ENCODE data around the gene CUX1. TPM values are rescaled to one million over a fixed set of nuclear protein-coding genes. Genes with fewer than 3 reads are reported as not detected.
"Not testable (repeated sequence)": the region's sequence is repeated elsewhere in the genome, so short reads cannot be mapped to it uniquely, and the experiment has no call there.

CUX1 gene
- polyA plus RNA-seq, 3 donors, result 80.1 to 95.7 (median 93.4) TPM

DNA sequence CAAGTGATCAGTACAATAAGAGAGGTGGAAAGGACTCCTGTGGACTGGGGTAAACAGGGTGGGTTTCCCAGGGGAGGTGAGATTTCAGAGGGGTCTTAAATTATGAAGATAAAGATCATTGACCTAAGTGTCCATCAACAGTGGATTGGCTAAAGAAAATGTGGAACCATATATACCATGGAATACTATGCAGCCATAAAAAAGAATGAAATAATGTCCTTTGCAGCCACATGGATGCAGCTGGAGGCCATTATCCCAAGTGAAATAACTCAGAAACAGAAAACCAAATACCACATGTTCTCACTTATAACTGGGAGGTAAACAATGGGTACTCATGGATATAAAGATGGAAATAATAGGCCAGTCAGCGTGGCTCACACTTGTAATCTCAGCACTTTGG lies 28.9 kb upstream of the CUX1 start:
- no peak for DNase-seq

DNA sequence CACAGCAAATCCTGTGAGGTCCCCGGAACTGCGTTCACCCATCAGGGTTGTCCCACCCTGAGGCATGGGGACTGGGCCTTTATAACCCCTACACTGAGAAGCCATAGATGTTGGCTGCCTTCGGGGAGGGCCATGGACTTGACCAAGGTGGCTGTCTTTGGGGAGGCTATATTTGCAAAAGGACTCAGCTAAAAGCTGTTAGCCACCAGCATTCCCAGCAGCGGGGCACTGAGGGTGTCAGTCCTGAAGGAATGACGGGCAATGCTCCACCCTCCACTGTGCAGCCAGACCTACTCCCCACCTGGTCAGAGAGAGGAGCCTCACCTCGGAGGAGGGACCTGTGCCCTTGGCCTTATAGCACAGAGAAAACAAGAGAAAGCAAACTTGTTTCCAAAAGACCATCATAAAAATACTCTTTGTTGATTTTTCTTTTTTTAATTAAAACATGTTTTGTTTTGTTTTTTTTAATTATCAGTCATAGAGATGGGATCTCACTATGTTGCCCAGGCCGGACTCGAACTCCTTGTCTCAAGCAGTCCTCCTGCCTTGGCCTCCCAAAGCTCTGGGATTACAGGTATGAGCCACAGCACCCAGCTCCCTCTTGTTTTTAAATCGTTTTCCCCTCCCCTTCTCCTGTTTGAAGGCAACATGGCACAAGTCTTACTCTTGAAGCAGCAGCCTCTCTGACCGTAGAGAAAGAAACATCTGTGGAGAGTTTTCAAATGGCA lies 26.7 kb upstream of the CUX1 start:
- DNase-seq, result no peak

DNA sequence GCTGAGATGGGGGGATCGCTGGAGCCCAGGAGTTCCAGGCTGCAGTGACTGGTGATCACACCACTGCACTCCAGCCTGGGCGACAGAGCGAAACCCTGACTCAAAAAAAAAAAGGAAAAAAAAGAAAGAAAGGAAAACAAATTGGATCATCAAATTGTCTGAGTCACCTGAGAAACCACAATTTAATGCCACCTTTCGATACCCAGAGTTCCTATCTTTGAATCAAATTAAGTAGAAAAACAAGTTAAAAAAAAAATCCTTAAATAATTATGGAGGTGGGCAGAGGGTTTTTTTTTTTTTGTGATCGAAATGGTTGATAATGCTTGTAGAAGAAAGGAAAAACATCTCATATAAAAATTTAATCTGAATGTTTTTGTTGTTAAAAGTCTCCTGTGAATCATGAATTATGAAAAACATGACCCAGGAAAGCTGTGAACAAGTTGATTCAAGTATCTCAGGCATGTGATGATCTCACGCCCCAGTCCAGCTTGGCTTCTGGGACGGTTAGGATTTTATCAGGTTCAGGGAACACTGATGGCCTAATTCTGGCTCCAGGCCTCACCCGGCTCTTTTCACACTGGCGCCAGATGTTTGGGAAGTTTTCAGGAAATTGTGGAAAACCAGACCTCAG lies 25.3 kb upstream of the CUX1 start:
- no peak for DNase-seq

DNA sequence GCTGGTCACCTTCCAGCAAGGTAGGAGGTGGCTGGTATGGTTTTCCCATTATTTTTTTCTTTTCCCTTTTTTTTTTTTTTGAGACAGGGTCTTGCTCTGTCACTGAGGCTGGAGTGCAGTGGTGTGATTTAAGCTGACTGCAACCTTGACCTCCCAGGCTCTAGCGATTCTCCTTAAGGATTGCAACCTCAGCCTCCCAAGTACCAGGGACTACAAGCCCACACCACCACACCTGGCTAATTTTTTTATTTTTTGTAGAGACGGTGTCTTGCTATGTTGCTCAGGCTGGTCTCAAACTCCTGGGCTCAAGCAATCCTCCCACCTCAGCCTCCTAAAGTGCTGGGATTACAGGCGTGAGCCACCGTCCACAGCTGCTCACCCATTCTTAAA lies 24.7 kb upstream of the CUX1 start:
- not testable (repeated sequence) for DNase-seq

DNA sequence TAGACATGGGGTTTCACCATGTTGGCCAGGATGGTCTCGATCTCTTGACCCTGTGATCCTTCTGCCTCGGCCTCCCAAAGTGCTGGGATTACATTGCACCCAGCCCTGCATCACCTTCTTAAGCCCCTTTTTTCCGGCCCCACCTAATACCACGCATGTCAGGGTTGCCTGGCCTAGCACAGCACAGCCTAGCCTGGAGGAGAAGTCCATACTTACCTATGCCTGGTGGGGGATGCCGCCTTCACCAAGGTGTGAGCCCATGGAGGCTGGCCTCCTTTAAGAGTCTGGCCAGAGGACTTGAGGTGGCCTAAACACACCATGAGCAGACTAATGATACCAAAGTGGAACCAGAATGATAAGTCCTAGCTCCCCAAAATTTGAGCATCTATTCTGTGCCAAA lies 22.0 kb upstream of the CUX1 start:
- DNase-seq, result no peak

DNA sequence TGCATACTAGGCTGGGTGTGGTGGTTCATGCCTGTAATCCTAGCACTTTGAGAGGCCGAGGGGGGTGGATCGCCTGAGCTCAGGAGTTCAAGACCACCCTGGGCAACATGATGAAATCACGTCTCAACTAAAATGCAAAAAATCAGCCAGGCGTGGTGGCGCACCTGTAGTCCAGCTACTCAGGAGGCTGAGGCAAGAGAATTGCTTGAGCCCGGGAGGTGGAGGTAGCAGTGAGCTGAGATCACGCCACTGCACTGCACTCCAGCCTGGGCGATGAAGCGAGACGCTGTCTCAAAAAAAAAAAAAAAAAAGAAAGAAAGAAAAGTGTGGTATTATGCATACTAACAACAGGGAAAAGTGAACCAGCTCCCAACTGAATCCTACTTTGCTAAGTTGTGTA lies 19.3 kb upstream of the CUX1 start:
- DNase-seq, result not testable (repeated sequence)

DNA sequence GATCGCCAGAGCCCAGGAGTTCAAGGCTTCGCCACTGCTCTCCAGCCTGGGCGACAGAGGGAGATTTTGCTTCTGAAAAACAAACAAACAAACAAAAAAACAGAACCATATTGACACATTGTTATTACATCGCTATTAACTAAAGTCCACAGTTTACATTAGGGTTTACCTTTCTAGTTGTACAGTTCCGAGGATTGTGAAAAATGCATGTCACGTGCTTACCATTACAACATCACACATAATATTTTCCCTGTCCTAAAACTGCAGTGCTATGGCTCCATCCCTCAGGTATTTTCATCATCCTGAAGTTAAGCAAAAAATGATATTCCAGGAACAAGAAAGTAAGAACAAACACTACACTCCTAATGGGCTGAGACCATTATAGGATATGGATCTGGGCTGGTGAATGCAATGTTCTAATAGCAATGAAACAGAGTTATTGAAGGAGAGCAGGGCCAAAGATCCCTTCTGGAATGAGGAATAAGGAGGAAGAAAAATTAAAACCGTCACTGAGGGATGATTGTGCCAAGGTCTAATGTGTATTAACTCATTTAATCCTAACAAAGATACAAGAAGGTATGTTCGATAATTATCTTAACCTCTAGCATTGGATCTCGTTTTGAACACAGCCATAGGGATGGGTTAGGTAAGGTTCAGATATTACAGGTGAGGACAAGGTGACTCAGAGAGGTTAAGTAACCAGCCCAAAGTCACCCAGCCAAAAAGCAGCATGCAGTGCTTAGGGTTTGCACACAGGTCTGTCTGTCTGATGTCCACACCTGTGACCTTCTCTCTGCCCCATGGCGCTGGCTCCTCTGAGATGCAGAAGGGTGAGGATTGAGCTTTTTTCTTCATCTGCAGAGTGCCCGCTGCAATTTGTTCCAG lies 14.0 kb upstream of the CUX1 start:
- DNase-seq, result no peak

DNA sequence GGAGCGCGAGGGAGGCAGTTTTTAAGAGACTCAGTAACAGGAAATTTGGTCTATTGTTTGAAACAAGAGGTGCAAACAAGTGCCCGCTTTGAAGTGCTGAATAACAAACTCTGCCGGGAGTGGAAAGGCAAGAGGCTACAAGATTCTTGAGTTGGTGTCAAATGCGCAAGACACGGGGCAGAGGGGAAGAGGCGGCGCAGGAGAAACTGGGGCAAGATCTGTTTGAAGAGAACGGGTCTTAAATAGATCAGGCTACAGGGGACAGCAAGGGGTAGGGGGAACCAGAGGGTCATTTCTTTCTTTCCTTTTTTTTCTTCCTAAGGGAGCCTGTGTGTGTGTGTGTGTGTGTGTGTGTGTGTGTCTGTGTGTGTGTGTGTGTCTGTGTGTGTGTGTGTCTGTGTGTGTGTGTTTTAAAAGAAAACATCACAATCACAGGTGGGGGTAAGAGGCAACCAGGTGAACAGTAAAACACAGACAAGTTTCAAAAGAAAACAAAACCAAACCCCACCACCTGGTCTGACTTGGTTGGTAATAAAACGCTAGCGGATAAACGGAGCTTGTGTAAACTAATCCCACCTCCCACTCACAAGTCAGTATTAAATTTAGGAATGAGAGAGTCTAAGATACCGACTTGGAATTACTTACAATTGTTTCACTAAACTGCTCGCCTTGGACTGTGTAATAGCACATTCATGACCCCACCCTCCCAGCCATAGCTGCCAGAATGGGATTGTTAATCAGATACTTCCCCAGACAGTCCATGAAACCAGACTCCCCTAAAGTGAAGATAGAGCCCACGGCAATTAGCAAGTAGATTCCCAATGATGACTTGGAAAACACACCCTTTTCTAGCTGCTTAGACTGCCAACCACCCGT lies 13.1 kb upstream of the CUX1 start:
- DNase-seq, result peak; percentile 67

DNA sequence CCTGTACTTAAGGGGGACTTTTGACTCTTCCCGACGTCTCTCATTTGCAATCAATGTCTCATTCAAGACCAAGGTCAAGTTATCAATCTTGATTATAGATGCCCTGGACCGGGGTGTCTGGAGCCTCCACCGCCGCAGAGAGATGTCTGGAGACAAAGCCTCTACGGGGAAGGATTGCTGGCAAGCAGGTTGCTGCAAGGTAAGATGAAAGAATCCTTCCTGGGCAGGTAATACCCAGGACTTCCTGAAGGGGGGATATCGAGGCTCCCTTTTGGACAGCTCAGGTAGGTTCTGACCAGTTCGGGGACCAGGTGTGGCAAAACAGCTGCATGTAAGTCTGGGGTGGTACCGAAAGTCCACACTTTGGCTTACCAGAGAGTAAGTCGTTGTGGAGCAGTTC lies 12.5 kb upstream of the CUX1 start:
- no peak for DNase-seq

DNA sequence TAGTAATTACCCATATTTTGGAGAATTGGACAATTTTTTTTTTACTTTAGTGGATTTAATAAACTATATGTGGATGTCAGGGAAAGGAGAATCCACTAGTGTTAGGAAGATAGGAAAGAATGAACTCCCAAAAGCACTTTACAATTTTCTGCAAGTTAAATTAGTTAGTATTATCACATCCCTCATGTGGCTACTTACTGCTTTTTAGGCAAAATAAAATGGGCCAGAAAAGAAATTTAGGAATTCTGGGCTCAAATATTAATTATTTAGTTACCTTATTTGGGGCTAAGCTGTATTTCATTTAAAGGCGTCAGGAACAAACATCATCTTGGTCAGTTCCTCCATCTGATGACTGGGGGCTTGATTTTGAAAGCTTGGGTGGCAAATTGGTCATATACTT lies 4.8 kb upstream of the CUX1 start:
- DNase-seq, result no peak

DNA sequence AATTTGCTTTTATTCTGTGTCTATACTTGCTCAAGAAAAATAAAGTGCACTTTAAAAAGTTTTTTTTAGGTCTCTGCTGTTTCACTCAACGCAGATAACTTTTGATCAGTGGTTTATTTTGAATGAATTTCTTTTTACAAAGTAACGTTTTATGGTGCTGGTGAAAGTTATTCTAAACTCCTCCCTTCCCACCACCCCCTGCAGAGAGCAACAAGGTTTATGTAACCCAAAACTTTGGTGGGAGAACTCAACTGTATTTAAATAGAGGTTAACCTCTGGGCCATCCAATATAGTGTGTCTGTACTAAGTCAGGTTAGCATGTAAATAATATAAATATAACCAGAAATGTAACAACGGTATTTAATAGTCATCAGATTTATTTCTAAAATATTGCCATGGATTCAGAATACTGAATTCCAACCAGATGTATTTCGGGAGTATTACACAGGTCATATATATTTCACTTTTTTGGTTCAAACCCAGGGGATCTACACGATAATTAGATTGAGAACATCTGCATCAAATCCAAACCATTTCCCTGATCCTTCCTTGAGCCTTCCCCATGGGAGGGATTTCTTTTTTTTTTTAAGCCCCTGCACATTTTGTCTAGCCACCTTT lies 3.9 kb upstream of the CUX1 start:
- no peak for DNase-seq

DNA sequence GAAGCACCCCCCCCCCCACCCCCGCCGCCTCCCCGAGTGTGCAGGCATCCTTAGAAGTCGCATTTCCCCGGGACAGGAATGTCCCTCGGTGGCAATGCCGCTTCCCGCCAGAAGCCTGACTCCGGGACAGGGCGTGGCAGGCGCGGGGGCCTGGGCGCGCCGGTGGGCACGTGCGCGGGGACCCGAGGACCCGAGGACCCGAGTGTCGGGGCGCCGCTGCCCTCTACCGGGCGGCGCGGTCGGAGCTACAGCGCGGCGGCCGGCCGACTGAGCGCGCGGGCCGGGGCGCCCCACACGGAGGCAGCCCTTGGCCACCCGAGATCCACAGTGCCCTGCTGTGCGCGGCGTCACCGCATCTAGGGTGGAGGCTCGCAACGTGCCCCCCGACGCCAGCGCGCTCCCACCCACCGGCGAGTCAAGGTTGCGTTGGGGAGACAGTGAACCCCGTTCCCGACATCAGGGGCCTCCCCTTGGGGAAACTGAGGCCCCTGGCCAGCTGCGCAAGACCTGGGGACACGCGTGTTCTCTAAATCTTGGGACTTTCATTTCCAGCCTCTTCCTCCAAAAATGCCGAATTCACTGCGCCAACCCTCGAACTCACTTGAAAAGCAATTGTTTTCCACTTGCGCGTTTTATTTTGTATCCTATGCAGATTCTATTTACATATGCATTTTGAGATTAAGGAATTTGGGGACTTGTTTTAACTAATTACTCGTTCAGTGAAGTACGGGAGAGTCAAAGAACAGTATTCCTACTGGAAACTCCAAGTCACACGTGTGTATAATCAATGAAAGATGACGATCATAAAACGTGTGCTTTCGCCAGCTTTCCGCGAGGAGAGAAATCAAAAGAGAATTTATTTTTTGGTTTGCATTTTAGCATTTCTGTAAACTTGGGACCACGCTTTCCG lies 3.1 kb upstream of the CUX1 start:
- no peak for DNase-seq

DNA sequence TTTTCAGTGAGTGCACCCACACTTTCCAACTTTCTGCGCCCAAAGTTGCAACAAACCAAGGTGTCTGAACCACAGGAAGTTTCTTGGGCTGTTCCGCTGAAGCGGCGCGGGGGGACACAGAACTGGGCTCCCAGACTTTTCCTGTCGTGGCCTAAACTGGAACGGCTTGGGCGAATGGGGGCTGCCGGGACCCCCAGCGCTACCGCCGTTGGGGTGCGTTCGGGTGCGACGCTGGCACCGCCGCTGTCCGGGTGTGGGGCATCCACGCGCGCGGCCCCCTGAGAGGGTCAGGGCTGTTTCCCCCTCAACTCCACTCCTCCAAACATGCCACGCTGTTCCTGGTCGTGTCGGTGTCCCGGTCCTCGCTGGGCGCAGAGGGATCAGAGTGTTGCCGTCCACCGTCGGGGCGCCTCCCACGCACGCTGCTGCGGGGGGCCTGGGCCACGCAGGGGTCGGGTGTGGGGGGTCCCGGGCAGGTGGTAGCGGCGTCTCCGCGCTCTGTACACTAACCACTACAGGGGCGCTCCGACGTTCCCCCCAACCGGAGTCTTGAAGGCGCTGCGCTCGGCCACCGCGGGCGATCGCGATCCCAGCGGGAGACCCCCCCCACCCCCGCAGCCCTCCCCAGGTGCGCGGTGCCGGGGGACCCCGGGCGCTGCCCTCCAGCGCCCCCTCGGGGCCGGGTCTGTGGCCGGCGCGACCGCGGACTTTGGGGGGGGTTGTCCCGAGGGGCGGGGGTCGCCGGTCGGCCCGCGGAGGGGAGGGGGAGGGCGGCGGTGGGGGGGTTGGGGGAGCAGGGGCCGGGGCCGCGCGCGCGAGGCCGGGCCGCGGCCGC lies 2.2 kb upstream of the CUX1 start:
- no peak for DNase-seq

DNA sequence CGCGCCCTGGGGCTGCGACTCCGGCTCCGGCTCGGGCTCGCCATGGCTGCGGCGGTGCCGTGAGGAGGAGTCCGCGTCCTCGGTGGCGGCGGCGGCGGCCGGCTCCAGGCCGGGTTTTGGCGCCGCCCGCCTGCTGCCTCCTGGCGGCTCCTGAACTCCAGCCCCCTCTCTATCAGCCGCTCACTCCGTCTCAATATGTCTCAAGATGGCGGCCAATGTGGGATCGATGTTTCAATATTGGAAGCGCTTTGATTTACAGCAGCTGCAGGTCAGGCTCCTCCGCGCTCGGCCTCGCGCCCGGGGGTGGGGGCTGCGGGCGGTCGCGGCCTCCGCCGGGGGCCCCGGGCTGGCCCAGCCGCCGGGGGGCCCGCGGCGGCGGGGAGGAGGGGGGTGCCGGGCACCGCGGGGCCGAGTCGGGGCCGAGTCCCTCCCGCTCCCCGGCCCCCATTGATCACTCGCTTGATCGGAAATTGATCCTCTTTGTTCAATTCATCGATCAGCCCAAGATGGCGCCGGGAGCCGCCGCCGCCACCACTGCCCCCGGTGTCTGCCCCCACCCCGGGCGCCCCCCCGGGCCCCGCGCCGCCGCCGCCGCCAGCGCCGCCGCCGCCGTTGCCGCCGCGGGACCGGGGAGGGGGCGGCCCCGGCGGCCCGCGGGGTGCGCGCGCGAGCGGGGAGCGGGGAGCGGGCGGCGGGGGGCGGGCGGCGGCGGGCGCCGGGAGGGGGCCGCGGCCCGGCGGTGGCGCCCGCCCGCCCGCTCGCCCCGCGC lies 1.4 kb upstream of the CUX1 start:
- DNase-seq, result peak; percentile 81

DNA sequence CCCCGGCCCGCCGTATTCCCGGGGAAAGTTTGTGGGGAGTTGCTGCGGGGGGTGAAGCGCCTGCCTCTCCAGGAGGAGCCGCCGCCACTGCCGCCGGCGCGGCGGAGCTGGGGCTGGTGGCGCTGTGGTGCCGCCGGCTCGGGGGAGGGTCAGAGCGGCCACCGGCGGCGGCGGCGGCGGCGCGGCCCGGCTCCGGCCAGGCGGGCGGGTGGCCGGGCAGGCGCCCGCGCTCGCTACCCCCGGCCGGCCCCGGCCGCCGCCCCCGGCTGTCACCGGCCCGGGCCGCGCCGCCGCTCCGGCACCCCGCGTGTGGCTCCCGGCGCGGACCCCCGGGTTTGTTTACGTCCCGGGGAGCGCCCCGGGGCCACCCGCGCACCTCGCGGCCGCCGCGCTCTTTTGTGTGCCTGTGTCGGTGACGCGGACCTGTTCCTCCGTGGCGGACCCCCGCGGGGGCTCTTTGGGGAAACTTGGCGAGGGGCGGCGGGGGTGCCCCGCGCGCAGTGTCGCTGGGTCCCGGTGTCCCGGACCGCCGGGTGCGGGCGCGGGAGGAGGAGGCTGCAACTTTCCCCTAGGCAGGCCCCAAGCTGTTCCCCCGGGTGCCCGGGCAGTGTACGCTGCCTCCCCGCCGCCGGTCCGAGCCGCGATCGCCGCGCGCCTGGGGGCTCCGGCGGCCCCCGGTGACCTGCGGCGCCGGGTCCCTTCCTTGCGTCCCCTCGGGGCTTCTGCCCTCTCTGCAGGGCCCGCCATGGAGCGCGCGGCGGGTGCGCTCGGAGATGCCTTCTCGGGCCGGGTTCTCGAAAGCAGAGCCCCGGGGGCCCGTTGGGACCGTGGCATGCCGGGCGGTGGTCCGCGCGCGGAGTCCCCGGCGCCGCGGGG lies 593 bp upstream of the CUX1 start:
- DNase-seq, result no peak

DNA sequence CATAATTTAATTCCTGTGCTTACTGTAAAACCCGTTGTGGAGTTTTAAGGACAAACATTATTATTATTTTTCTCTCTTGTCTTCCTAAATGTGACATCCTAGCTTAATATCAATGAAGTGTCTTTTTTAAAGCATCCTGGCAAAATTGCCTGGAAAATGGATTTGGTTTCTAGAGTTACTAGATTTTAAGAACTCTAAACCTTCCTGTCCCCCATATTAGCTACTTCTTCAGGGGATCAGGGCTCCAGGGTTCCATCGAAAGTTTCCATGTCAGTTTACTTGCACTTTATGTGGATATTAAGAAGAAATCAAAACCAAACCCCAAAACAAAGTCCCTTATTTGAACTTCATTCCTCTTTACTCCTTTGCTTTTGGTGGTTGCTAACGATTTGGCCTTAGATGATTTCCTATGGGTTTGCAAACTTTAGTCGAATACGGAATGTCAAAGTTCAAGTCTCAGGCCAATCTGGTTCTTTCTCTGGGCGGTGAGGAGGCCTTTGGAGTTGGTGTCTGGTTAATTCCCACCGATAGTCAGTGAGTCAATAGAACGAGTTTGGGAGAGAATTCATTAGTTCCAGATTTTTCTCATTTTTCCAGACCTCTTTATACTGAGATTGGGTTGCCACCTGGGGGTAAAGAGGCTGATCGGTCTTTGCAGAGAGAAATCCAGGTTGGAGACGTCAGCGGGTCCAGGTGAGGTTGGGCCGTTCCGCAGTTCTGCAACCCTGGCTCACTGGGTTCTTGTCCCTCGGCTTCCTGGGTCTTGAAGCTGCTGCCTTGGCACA lies 1.1 kb downstream of the CUX1 start:
- no peak for DNase-seq

DNA sequence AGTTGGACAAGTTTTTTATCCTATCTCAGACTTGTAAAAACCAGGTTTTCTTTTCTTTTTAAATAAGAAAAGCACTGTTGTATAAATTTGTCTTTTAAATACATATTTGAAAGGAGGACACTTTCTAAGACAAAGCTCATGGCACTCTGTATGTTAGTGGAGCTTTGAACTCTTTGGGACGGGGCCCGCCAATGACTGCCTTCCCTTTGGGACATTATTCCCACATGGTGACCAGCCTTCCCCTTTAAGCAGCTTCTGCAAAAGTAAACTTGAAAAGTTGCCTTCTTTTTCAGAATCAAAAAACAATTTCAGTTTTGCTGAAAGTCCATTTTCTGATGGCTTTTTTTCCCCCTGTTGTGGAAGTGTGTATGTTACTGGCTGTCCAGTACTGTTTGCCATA lies 1.8 kb downstream of the CUX1 start:
- no peak for DNase-seq

Measured in renal pelvis (tissue), 4 donors.